ENCODE measurements around the gene KIF9.
"Not testable (repeated sequence)": the region's sequence is repeated elsewhere in the genome, so short reads cannot be mapped to it uniquely, and the experiment has no call there.

The KIF9 gene

DNA sequence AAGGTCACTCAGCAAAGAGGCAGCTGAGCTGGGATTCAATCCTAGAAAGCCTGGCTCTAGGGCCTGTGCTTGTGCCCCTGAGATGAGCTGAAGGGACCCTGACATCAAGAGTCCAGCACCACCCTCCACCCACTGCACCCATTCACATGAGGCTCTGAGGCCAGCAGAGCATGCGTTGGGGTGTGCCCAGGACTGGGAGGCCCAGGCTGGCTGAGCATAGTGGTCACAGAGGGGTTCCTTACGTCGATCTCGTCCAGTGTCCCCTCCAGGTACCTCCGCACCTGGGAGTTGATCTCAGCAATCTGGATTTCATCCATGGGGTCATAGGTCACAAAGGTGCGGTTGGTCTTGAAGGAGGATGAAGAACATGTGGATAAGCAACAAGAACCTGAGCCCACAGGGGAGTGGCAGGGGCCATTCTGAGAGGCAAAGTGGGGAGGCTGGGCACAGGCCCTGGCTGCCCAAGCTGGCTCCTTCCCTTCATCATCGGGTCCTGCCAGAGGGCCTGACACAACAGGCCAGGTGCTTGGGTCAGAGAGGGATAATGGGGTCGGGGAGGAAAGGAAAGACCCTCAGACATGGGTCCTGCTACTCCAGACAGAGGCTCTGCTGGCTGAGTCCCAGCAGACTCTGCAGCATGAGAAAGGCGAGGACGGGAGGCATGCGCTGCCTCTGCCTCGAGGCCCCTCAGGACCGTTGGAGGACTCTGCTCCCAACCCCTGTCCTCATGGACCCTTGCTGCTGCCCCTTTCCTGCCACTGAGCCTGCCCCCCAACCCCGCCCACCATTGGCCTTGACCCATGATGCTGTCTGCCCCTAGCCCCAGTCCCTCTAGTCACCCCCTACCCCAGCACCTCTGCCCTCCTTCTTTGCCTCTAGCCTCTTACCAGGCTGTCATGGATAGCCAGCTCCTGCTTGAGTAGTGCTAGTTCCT lies 35.2 kb downstream of the KIF9 start:
- no peak for DNase-seq

GRCh38 chr3:47245271-47245670 lies 37.3 kb downstream of the KIF9 start:
- no peak for DNase-seq

DNA sequence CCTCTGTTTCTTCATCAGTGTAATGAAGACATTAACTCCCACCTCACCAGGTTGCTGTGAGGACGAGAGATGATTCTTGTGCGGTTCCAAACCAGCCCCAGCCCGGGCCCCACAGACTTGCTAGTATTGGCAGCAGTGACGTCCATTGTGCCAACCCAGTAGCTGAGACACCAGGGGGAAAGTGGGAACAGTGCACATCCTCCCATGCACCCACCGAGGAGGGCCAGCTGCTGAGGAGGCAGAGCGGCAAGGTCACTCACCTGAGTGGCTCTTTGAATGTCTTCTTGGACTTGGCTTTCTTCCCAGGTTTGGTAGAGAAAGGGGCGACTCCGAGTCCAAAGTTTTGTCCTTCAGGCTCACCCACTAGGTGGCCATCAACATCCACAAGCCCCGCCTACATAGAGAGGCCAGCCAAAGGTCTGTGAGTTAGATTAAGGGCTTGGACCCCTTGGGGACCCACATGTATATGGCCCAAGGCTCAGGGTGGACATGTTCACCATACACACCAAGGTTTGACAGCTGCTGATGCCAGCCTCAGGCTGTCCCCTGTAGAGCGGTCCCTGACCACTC lies 38.0 kb downstream of the KIF9 start:
- DNase-seq = no peak

DNA sequence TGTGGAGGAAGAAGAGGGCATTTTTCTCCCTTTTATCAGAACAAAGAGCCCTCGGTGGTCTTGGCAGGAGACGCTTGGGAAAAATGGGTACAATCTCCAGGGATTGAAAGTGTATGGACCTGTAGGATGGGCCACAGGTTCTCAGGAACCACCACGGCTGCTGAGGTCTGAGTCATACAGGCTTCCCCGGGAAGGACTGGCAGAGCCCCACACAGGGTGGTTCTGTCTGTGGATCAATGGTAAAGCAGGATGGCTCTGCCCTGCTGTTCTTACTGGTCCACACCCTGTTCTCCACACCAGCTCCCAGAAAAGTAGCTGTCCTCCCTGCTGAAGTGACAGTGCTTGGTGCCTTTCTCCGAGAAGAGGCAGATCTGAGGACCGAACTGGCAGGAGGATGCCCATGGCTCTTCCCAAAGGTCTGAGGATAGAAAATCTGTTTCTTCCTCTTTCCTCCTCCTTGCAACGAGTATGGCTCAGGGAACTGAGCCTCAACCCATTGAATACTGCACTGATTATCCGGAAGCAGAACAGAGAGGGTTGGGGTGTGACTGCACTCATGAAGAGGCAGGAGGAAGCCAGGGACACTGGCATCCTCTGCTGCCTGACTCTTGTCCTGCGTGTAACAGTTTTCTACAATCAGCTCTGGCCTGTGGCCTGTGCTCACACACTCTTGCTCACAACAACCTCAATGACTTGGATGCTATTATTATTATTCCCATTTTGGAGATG lies 39.0 kb downstream of the KIF9 start:
- DNase-seq = no peak

DNA sequence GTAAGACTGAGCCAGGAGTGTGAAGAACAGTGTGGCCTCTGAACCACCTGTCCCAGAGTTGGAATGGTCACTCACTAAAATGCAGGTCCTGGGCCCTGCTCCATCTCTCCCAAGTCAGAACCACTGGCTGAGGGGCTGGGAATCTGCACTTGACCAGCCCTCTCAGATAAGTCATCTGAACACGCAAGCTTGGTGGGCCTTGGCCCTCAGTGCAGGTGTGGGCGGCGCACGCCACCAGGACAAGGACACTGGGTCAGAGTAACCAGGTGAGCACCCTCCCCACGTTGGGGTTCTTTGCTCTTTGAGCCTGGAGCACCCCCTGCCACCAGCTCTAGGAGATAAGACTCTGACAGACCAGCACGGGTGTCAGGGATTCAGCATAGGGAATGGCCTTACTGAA lies 42.7 kb downstream of the KIF9 start:
- no peak for DNase-seq

GRCh38 chr3:47238017-47238416 lies 44.6 kb downstream of the KIF9 start:
- DNase-seq = no peak

GRCh38 chr3:47228088-47228487 lies 54.5 kb downstream of the KIF9 start:
- no peak for DNase-seq

DNA sequence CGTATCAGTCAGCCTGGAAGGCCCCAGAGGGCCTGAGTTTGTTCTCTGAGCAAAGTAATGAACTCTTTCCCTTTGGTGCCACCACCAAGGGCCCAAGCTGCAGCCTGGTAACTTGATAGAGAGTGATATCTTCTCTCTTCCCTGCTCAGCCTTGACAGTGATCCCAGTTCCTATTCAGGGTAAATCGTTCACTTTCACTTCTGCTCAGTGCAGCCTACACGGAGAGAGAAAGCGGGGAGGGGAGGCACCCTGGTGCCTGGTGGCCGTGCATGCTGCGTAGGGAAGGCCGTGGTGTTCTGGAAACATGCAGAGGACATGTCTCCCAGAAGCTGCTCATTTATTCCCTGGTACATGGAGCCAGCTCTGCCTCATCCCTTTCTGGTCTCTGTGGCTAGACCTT lies 54.9 kb downstream of the KIF9 start:
- no peak for DNase-seq

DNA sequence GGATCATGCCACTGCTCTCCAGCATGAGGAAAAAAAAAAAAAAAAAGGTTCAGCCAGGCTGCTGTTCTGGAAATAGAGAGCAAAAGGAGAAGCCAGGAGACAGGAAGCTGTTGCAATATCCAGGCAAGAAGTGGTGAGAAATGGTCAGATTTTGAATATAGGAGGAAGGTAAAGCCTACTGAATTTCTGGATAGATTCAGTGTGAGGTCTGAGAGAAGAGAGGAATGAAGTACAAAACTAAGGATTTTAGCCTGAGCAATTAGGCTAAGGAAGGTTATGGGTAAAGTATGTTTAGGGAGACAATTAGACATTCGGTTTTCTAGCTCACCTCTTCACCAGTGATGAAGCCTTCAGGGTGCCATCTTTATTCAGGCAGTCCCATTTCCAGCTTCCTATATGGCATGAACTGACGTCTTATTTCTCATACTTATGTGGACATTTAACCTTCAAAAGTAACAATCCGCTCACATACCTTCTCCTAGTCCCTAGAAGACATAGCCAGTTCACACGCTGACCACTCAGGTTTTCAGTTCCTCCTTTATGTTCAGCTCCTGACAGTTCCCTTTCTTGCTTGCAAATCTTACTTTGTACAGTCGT lies 57.2 kb downstream of the KIF9 start:
- no peak for DNase-seq

GRCh38 chr3:47223755-47224154 lies 58.8 kb downstream of the KIF9 start:
- DNase-seq = no peak

DNA sequence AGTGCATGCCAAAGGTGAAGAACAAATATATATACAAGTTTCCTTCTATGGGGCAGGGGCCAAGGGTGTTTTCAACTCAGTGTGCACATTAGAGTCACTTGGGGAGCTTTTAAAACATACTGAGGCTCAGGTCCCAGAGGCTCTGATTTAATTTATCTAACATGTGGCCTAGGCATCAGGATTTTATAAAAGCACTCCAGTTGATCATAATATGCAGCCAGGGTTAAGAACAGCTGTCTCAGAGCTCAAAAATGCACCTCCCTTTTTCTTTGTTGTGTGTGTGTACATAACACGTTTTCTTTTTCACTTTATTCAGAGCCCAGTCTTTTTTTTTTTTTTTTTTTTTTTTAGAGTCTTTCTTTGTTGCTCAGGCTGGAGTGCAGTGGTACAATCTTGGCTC lies 60.8 kb downstream of the KIF9 start:
- DNase-seq = no peak

DNA sequence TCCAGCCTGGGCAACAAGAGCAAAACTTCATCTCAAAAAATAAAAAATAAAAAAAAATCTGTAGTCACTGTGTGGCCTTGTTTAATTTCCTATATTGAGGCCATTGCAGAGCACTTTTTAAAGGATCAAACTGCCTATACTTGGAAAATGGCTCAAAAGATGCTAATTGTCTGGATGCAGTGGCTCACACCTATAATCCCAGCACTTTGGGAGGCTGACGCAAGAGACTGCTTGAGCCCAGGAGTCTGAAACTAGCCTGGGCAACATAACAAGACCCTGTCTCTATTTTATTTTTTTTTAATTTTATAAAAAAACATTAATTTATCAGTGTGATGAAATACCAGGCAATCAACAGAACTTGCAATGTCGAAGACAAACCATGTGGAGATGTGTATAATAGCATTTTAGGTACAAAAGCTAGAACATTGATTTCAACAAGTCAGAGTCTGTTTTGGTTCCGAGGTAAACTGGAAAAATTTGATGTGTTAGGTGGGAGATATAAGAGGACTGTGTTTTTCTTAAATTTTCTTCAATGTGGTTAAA lies 71.7 kb downstream of the KIF9 start:
- DNase-seq = no peak

DNA sequence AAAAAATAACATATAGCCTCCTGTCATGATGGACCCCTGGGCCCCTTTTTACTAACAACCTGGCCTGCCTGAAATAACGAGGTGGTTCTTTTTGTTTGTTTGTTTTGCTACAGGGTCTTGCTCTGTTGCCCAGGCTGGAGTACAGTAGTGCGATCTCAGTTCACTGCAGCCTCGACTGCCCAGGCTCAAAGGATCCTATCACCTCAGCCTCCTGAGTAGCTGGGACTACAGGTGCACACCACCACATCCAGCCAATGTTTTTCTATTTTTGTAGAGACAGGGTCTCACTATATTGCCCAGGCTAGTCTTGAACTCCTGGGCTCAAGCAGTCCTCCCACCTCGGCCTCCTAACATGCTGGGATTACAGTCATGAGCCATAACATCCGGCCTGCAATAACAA lies 76.6 kb downstream of the KIF9 start:
- DNase-seq = not testable (repeated sequence)

DNA sequence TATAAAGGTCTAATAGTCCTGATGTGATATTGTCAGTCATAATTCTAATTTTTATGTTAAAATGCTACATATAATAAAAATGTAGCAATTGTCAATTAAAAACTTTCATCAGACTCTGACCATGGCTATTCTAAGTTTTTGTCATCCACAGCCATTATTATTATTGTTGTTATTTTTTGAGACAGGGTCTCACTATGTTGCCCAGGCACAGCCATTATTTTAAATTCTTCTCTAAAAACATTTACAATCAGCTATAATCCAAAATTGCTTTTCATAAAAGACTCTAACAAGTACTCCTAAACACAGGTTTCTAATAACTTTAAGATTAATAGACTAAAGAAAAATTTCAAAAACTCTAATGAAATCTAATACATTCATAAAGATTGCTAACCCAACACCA lies 77.7 kb downstream of the KIF9 start:
- no peak for DNase-seq

DNA sequence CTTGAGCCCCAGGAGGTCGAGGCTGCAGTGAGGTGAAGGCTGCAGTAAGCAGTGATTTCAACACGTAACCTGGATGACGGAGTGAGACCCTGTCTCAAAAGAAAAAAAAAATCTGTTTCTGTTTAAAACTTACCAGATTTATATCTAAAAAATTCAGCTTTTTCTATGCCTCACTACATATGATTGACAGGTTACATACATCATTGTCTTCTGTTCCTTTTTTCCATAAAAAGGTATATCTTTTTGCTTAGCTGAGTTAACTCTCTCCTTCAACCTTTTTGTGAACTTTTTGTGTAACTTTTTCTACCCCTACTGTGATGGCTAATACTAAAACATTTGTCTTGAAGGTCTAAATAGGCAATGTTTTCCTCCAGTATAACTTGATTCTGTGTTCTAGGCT lies 80.1 kb downstream of the KIF9 start:
- no peak for DNase-seq

GRCh38 chr3:47197287-47197686 lies 85.3 kb downstream of the KIF9 start:
- no peak for DNase-seq

GRCh38 chr3:47194994-47195393 lies 87.6 kb downstream of the KIF9 start:
- no peak for DNase-seq

- no peak for DNase-seq
These were observed 88.4 kb downstream of the KIF9 start for GRCh38 chr3:47193871-47194859.

GRCh38 chr3:47186285-47186684 lies 96.3 kb downstream of the KIF9 start:
- DNase-seq = no peak

DNA sequence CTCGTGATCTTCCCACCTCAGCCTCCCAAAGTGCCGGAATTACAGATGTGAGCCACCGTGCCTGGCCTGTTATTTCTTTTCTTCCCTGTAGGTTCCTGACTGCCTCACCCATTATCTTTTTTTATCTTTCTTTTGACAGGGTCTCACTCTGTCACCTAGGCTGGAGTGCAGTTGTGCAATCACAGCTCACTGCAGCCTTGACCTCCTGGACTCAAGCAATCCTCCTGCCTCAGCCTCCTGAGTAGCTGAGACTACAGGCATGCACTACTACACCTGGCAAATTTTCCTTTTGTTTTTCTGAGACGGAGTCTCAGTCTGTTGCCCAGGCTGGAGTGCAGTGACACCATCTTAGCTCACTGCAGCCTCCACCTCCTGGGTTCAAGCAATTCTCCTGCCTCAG lies 100.9 kb downstream of the KIF9 start:
- not testable (repeated sequence) for DNase-seq

DNA sequence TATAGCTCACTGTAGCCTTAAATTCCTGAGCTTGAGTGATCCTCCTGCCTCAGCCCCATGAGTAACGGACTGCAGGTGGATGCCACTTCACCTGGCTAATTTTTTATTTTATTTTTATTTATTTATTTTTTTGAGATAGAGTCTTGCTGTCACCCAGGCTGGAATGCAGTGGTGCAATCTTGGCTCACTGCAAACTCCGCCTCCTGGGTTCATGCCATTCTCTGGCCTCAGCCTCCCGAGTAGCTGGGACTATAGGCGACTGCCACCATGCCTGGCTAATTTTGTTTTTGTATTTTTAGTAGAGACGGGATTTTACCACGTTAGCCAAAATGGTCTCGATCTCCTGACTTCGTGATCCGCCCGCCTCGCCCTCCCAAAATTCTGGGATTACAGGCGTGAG lies 102.6 kb downstream of the KIF9 start:
- DNase-seq = not testable (repeated sequence)

All from central memory CD4-positive, alpha-beta T cell (primary cell).